SH-SY5Y (cell line): ENCODE data around the gene C1QTNF12.

Experiments used
- GATA2 ChIP-seq: IDR thresholded peaks from 2 replicates; pipeline ENCODE4 v1.6.1; 2011; ENCODE audit warnings: mild to moderate bottlenecking, low read depth, low read length
- GATA3 ChIP-seq: IDR thresholded peaks from 2 replicates; pipeline ENCODE4 v1.6.1; 2011; ENCODE audit warnings: low read depth, mild to moderate bottlenecking, low read length, moderate library complexity

DNA sequence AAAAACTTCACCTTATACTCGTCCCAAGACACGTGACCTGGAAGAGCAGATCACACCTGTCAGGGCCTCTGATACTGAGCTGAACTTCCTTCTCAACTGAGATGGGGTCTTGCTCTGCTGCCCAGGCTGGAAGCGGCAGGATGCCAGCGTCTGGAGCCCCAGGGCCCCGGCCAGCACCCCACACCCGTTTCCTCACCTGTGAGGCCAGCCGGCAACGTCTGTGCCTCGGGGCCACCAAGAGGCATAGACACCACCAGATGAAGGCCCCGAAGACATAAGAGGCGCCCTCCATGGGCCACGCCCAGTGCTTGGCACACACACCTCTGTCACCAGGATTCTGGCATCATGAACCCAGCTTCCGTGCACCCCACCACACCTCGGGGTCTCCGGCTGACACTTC is 23.2 kb downstream of the C1QTNF12 start:
- no peak for TF ChIP-seq GATA2
- TF ChIP-seq GATA3: no peak
